Measurements from ENCODE around the gene ARHGAP40. TPM values are rescaled to one million over a fixed set of nuclear protein-coding genes. Genes with fewer than 3 reads are reported as not detected.

The ARHGAP40 gene
- total and polyA plus RNA-seq, 2 donors (not counting 3 experiments of a cell fraction or from before 2014, with no cell fraction given), result 0.18 to 0.20 TPM

DNA sequence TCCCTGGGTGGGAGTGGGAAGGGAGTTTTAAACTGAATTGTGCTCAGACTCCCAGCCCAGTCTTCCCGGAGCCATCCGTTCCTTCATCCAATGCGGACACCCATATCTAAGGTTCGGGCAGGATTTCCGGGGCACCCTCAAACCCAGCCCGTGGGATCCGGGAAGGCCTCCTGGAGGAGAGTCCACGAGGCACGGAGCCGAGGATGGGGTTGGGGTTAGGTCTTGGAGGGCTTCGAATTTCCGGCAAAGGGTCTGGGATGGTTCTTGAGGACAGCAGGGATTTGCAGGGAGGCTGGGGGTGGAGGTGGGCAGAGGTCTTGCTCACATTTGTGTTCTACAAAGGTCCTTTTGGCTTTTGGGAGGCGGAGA, 73.1 kb downstream of the ARHGAP40 start:
- H3K9me1 ChIP-seq (replicated peaks; ENCODE audit: control insufficient read depth, extremely low read depth, insufficient read depth, low read length), result no peaks in the 10 kb centered on the region
- no peaks in the 10 kb centered on the region for H3K27me3 ChIP-seq (ENCODE audit: control insufficient read depth in 2 of 2, insufficient read depth in 2 of 2, low read length in 2 of 2)
- no peaks in the 10 kb centered on the region for H3K79me2 ChIP-seq (ENCODE audit: control insufficient read depth, insufficient read depth, low read length)
- no peak for TF ChIP-seq GATA2 (IDR thresholded peaks at IDR 0.05; ENCODE audit: insufficient read depth, insufficient read length, low read depth, low read length)
- no peak for TF ChIP-seq JUN (IDR thresholded peaks at IDR 0.05; ENCODE audit: borderline replicate concordance, insufficient read depth, insufficient read length, low read depth)
- no peak for TF ChIP-seq POLR2AphosphoS5 (IDR thresholded peaks at IDR 0.05; ENCODE audit: insufficient read depth, low read depth, low read length)
- TF ChIP-seq FOS (IDR thresholded peaks at IDR 0.05; ENCODE audit: borderline replicate concordance, insufficient read depth, low read length), result no peak
- no peak for TF ChIP-seq MYC (IDR thresholded peaks at IDR 0.05; ENCODE audit: low read depth, low read length)
- TF ChIP-seq, protein P1, sequence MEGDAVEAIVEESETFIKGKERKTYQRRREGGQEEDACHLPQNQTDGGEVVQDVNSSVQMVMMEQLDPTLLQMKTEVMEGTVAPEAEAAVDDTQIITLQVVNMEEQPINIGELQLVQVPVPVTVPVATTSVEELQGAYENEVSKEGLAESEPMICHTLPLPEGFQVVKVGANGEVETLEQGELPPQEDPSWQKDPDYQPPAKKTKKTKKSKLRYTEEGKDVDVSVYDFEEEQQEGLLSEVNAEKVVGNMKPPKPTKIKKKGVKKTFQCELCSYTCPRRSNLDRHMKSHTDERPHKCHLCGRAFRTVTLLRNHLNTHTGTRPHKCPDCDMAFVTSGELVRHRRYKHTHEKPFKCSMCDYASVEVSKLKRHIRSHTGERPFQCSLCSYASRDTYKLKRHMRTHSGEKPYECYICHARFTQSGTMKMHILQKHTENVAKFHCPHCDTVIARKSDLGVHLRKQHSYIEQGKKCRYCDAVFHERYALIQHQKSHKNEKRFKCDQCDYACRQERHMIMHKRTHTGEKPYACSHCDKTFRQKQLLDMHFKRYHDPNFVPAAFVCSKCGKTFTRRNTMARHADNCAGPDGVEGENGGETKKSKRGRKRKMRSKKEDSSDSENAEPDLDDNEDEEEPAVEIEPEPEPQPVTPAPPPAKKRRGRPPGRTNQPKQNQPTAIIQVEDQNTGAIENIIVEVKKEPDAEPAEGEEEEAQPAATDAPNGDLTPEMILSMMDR (IDR thresholded peaks at IDR 0.05; ENCODE audit: extremely low read depth in 1 of 2, insufficient read depth in 1 of 2, low read depth in 1 of 2, low read length in 2 of 2), result no peak
- no peak for TF ChIP-seq POLR2A (IDR thresholded peaks at IDR 0.05; ENCODE audit: low read depth, low read length)
- TF ChIP-seq, protein P2, sequence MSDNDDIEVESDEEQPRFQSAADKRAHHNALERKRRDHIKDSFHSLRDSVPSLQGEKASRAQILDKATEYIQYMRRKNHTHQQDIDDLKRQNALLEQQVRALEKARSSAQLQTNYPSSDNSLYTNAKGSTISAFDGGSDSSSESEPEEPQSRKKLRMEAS (IDR thresholded peaks at IDR 0.05; ENCODE audit: insufficient read depth, insufficient read length), result no peak
- TF ChIP-seq EZH2 (IDR thresholded peaks at IDR 0.05; ENCODE audit: borderline replicate concordance, low read depth, low read length, severe bottlenecking), result no peak
- H3K4me3 ChIP-seq (replicated peaks in 1 of 3; ENCODE audit: insufficient read depth in 1 of 3, low read depth in 1 of 3, low read length in 3 of 3), result peak overlapping the region in 1 of 3 experiments; percentile 43
- ChIA-PET POLR2A (no interaction called here), CTCF (interaction anchor here (0.7 to 2.1 kb wide), 2 partner anchors 16 to 29 kb away, joined by 3 to 6 read pairs; no protein-coding TSS in a partner anchor)
- intact Hi-C loops (cut with micrococcal nuclease), result loop anchor here (1.0 kb wide), 2 partner anchors 52 to 74 kb away; partner anchors contain the start of gene ACTR5
- H3K9ac ChIP-seq (replicated peaks; ENCODE audit: extremely low read depth, insufficient read depth, low read length), result no peak overlapping the region
- peaks cover 11% of the 10 kb centered on the region for H3K4me1 ChIP-seq (ENCODE audit: control insufficient read depth, extremely low read depth, insufficient read depth, low read length)
- H3K9me3 ChIP-seq (replicated peaks; ENCODE audit: control insufficient read depth, insufficient read depth, low read length), result no peaks in the 10 kb centered on the region
- no peak overlapping the region for H3K27ac ChIP-seq (ENCODE audit: insufficient read depth, low read depth, low read length)
- no peaks in the 10 kb centered on the region for H3K36me3 ChIP-seq (ENCODE audit: control insufficient read depth in 2 of 2, extremely low read depth in 1 of 2, insufficient read depth in 2 of 2, low read length in 2 of 2)
- no TSS peak for BruUV-seq (replicated peaks)
- H2AFZ ChIP-seq (ENCODE audit: low read depth, low read length), result peak overlapping the region; percentile 10
- DNase-seq (ENCODE audit: low read depth, low spot score) (no peak), FAIRE-seq (no peak)
- no peaks in the 10 kb centered on the region for H4K20me1 ChIP-seq (replicated peaks; ENCODE audit: control insufficient read depth, extremely low read depth, insufficient read depth, low read length)
- H3K4me2 ChIP-seq (ENCODE audit: insufficient read depth, low read length), result peak overlapping the region; percentile 34
- dilution Hi-C loops (cut with MboI; ENCODE audit: extremely low pct_ligation_motif_present, low sequenced_read_pairs), result no loop called here

Measured in endothelial cell of umbilical vein (primary cell).